Activated naive CD4-positive, alpha-beta T cell treated with anti-CD3 and anti-CD28 coated beads, Interleukin-2, amount 10 ng/mL, durations not matched to agents 7 days and 5 days (primary cell): ENCODE measurements around the gene TMEM198.
A peak's percentile ranks its signal among the peaks of the same experiment; 100 is the strongest.

ENCODE experiments used
- CTCF ChIA-PET: fragments of 350-600 bp; sonication (Branson Sonifier 250); formaldehyde crosslinking; loops from one replicate; lab custom pipeline; 2021; ENCODE audit warnings: antibody characterized with exemption; lab: Charles Lee
- DNase-seq: peaks from one replicate; pipeline ENCODE4 v3.0.0-alpha.2; 2020
- H3K27ac Mint-ChIP-seq: one replicate; pipeline ENCODE4 v1.8.0; 2021; ENCODE audit warnings: mild to moderate bottlenecking, moderate library complexity, mixed read lengths
- H3K27me3 Mint-ChIP-seq: one replicate; pipeline ENCODE4 v1.8.0; 2021; ENCODE audit warnings: mild to moderate bottlenecking, mixed read lengths
- H3K36me3 Mint-ChIP-seq: one replicate; pipeline ENCODE4 v1.8.0; 2021; ENCODE audit warnings: mixed read lengths
- H3K4me1 Mint-ChIP-seq: one replicate; pipeline ENCODE4 v1.8.0; 2021; ENCODE audit warnings: mixed read lengths
- H3K4me3 Mint-ChIP-seq: one replicate; pipeline ENCODE4 v1.8.0; 2021; ENCODE audit warnings: mild to moderate bottlenecking, moderate library complexity, mixed read lengths
- H3K9me3 Mint-ChIP-seq: one replicate; pipeline ENCODE4 v1.8.0; 2021; ENCODE audit warnings: mixed read lengths

Gene TMEM198

DNA sequence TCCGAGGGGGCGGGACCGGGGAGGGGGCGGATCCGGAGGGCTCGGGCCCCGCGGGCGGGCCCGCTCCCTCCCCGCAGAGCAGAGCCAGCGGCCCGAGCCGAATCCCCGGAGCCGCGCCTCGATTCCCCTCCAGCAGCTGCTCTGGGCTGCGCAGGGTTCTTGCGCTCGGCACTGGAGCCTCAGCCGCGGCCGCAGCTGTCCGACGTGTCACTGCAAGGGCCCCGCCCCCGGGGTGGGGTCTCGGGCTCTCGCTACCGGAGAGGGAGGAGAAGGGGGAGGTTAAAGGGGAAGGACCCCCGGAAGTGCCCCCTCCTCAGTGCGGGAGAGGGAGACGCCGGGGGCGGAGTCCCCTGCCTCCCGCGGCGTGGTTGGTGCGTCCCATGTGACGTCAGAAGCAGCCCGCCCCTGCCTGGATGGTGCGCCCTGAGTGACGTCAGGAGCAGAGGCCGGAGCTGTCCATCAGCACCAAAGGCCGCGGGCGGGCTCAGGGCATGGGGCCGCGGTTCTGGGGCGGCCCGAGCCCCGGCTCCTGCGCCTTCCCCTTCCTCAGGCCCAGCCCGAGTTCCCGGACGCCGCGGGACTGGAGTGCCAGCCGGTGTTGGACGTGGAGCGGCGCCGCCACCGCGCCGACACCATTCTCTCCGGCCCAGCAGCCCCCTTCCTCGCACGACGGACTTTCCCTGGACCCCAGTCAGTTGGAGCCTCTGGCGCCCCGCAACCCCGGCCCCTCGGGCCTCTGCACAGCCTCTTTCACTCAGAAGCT is at the start of gene TMEM198, which contains the start of gene CHPF:
Gene TMEM198 (plus strand): TSS at position 433 of the 763 bp plus-strand sequence. CDS start 700 bp downstream, outside the sequence.
Gene CHPF (minus strand): TSS at position 214 of the 763 bp plus-strand sequence. CDS start 271 bp downstream, outside the sequence.
- CTCF ChIA-PET: interaction anchor here (0.8 to 2.4 kb wide), 5 partner anchors 10 to 146 kb away, joined by 3 to 23 read pairs (median 6); no protein-coding TSS in a partner anchor
- Mint-ChIP-seq H3K4me1 (peaks cover 23% of the 10 kb centered on the region), H3K9me3 (no peaks in the 10 kb centered on the region), H3K27ac (peak within 1 kb of the TSS; percentile 86), H3K36me3 (peaks cover 2% of the 10 kb centered on the region), H3K4me3 (peak within 1 kb of the TSS; percentile 77), H3K27me3 (peaks cover 36% of the 10 kb centered on the region)
- peak; percentile 97 for DNase-seq

GRCh38 chr2:219494952-219495530 is 48.8 kb upstream of the TMEM198 start:
- Mint-ChIP-seq H3K27me3 (peaks cover 74% of the 10 kb centered on the region), H3K4me1 (peaks cover 28% of the 10 kb centered on the region), H3K27ac (no peak overlapping the region), H3K9me3 (no peaks in the 10 kb centered on the region), H3K36me3 (peaks cover 5% of the 10 kb centered on the region), H3K4me3 (no peak overlapping the region)
- DNase-seq: no peak
- CTCF ChIA-PET: interaction anchor here (0.8 to 4.7 kb wide), 18 partner anchors 9 to 148 kb away, joined by 3 to 131 read pairs (median 4); partner anchors contain the start of gene ASIC4

- peaks cover 74% of the 10 kb centered on the region for H3K27me3 Mint-ChIP-seq
- no peak overlapping the region for H3K27ac Mint-ChIP-seq
- no peak overlapping the region for H3K4me3 Mint-ChIP-seq
- H3K4me1 Mint-ChIP-seq: peaks cover 34% of the 10 kb centered on the region
- CTCF ChIA-PET: interaction anchor here (0.7 to 4.7 kb wide), 19 partner anchors 9 to 93 kb away, joined by 3 to 131 read pairs (median 5); partner anchors contain the start of gene ASIC4
- peaks cover 5% of the 10 kb centered on the region for H3K36me3 Mint-ChIP-seq
- DNase-seq: peak; percentile 75
- H3K9me3 Mint-ChIP-seq: no peaks in the 10 kb centered on the region
Observed at GRCh38 chr2:219495531-219496122, 48.2 kb upstream of the TMEM198 start.

- Mint-ChIP-seq H3K9me3 (no peaks in the 10 kb centered on the region), H3K27ac (no peak overlapping the region), H3K4me1 (peaks cover 40% of the 10 kb centered on the region), H3K36me3 (peaks cover 5% of the 10 kb centered on the region), H3K4me3 (no peak overlapping the region), H3K27me3 (peaks cover 74% of the 10 kb centered on the region)
- CTCF ChIA-PET: interaction anchor here (0.7 to 4.7 kb wide), 16 partner anchors 10 to 80 kb away, joined by 3 to 131 read pairs (median 5); partner anchors contain the start of gene ASIC4
- DNase-seq: no peak
Observed at GRCh38 chr2:219496247-219496824, 47.5 kb upstream of the TMEM198 start.

DNA sequence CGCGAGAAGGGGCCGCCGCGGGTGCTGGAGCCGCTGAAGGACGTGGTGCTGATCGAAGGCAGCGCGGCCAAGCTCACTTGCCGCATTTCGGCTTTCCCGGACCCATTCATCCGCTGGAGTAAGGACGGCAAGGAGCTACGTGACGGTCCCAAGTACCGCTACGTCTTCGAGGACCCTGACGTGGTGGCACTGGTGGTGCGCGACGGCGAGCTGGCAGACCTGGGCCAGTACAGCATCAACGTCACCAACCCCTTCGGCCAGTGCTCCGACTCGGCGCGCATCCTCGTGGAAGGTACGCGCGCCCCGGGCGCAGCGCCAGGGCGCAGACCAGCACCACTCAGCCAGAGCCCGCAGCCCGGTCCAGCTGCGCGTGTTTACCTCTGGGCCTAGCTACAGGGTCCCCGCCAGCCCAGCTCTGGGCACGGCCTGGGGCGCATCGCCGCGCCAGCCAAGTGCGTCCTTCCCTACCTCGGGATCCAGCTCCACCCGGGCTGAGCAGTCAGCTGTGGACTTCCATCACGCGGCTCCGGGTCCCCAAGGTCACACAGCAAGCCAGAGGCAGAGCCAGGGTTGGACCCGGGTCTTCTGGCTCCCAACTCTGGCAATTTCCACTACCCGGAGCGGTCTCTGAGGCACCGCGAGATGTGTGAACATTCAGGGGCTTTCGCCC is 46.9 kb upstream of the TMEM198 start:
- Mint-ChIP-seq H3K4me1 (peaks cover 41% of the 10 kb centered on the region), H3K9me3 (no peaks in the 10 kb centered on the region), H3K4me3 (peak overlapping the region; percentile 92), H3K27me3 (peaks cover 68% of the 10 kb centered on the region), H3K27ac (no peak overlapping the region), H3K36me3 (peaks cover 5% of the 10 kb centered on the region)
- CTCF ChIA-PET: interaction anchor here (0.8 to 4.7 kb wide), 4 partner anchors 10 to 31 kb away, joined by 3 to 131 read pairs (median 20); no protein-coding TSS in a partner anchor
- peak; percentile 32 for DNase-seq

DNA sequence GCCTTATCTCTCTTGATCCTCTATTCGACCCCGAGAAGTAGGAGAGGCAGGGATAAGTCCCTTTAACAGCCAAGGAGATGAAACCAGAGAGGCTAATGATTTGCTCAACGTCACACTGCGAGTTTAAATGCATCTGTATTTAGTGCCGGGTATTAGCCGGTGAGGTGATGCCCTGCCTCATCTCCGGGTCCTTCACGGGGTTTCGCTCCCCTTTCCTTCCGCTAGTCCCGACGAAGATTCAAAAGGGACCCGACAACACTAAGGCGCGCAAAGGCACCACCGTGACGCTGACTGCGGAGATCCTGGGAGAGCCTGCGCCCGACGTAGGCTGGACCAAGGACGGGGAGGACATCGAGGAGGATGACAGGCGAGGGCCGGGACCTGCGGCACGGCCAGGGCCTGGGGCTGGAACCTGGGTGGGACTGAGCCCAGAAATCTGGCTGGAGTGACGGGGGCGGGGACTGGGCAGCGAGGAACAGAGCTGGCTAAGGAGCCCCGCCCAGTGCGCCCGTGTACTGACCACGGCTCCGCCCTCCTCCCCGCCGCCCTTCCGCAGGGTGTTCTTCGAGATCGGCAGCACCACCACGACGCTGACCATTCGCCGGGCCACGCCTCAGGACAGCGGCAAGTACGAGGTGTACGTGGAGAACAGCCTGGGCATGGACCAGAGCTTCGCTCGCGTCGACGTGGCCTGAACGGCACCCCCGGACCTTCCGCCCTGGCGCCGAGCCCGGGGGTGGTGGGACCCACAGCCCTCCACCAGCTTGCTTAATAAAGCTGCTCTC is 46.1 kb upstream of the TMEM198 start:
- CTCF ChIA-PET: interaction anchor here (0.8 to 4.7 kb wide), 6 partner anchors 12 to 37 kb away, joined by 3 to 131 read pairs (median 6); no protein-coding TSS in a partner anchor
- Mint-ChIP-seq H3K27me3 (peaks cover 61% of the 10 kb centered on the region), H3K27ac (no peak overlapping the region), H3K36me3 (peaks cover 6% of the 10 kb centered on the region), H3K9me3 (no peaks in the 10 kb centered on the region), H3K4me1 (peaks cover 41% of the 10 kb centered on the region), H3K4me3 (peak overlapping the region; percentile 92)
- DNase-seq: peak; percentile 65

- Mint-ChIP-seq H3K4me1 (peaks cover 41% of the 10 kb centered on the region), H3K36me3 (peaks cover 8% of the 10 kb centered on the region), H3K9me3 (no peaks in the 10 kb centered on the region), H3K4me3 (peak within 1 kb of the TSS; percentile 92), H3K27ac (peak within 1 kb of the TSS; percentile 73), H3K27me3 (peaks cover 53% of the 10 kb centered on the region)
- CTCF ChIA-PET: interaction anchor here (0.8 to 3.6 kb wide), 9 partner anchors 11 to 517 kb away, joined by 3 to 24 read pairs (median 4); no protein-coding TSS in a partner anchor
- peak; percentile 98 for DNase-seq
Observed at GRCh38 chr2:219498280-219499057, 45.4 kb upstream of the TMEM198 start, which contains the start of gene GMPPA. Gene GMPPA (plus strand): TSS chr2:219498891. CDS start chr2:219499976, 1,085 bp downstream.

DNA sequence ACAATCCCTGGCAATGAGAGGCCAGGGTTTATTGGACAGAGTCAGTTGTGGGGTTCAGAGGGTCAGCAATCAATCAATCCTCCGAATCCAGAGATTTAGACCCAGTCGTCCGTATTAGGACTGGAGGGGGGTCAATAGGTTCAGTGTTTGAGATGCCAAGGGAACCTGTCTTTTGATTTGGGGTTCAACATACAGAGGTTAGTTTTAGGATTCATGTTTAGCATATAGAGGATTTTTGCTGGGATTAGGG is 44.8 kb upstream of the TMEM198 start:
- Mint-ChIP-seq H3K36me3 (peaks cover 11% of the 10 kb centered on the region), H3K4me3 (peak overlapping the region; percentile 92), H3K9me3 (no peaks in the 10 kb centered on the region), H3K27me3 (peaks cover 48% of the 10 kb centered on the region), H3K27ac (peak overlapping the region; percentile 73), H3K4me1 (peaks cover 41% of the 10 kb centered on the region)
- no peak for DNase-seq
- CTCF ChIA-PET: interaction anchor here (1.2 to 3.6 kb wide), 8 partner anchors 10 to 517 kb away, joined by 3 to 24 read pairs (median 4); no protein-coding TSS in a partner anchor

GRCh38 chr2:219499555-219499954 is 44.3 kb upstream of the TMEM198 start:
- CTCF ChIA-PET: interaction anchor here (0.7 to 3.6 kb wide), 10 partner anchors 11 to 518 kb away, joined by 3 to 24 read pairs (median 4); no protein-coding TSS in a partner anchor
- Mint-ChIP-seq H3K4me1 (peaks cover 41% of the 10 kb centered on the region), H3K27ac (no peak overlapping the region), H3K36me3 (peaks cover 11% of the 10 kb centered on the region), H3K4me3 (peak overlapping the region; percentile 92), H3K9me3 (no peaks in the 10 kb centered on the region), H3K27me3 (peaks cover 42% of the 10 kb centered on the region)
- DNase-seq: no peak

DNA sequence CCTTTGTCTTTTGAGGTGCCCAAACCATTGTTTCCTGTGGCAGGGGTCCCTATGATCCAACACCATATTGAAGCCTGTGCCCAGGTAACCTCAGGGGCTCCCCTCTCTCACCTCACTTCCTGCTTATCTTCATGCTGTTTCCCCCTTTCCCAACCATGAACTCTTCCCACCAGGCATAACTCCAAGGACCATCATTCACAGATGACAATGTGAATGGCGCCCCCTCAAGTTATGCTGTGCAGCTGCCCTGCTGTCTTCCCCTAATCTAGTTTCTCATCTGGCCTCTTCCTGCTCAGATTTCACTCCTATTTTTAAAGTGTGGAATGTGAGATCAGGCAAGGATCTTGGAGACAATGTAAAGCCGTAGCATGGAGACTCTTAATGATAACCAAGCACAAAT is 43.7 kb upstream of the TMEM198 start:
- Mint-ChIP-seq H3K36me3 (peaks cover 11% of the 10 kb centered on the region), H3K9me3 (no peaks in the 10 kb centered on the region), H3K27ac (no peak overlapping the region), H3K27me3 (peaks cover 36% of the 10 kb centered on the region), H3K4me3 (peak overlapping the region; percentile 92), H3K4me1 (peaks cover 41% of the 10 kb centered on the region)
- DNase-seq: no peak
- CTCF ChIA-PET: interaction anchor here (0.7 to 3.6 kb wide), 6 partner anchors 10 to 98 kb away, joined by 3 to 24 read pairs (median 6); no protein-coding TSS in a partner anchor

GRCh38 chr2:219501849-219502248 is 42.0 kb upstream of the TMEM198 start:
- Mint-ChIP-seq H3K4me3 (no peak overlapping the region), H3K36me3 (peaks cover 13% of the 10 kb centered on the region), H3K4me1 (peaks cover 36% of the 10 kb centered on the region), H3K27me3 (peaks cover 19% of the 10 kb centered on the region), H3K27ac (no peak overlapping the region), H3K9me3 (no peaks in the 10 kb centered on the region)
- CTCF ChIA-PET: interaction anchor here (3.4 kb wide), 1 partner anchor 8 kb away, joined by 19 read pairs; no protein-coding TSS in a partner anchor
- DNase-seq: no peak

DNA sequence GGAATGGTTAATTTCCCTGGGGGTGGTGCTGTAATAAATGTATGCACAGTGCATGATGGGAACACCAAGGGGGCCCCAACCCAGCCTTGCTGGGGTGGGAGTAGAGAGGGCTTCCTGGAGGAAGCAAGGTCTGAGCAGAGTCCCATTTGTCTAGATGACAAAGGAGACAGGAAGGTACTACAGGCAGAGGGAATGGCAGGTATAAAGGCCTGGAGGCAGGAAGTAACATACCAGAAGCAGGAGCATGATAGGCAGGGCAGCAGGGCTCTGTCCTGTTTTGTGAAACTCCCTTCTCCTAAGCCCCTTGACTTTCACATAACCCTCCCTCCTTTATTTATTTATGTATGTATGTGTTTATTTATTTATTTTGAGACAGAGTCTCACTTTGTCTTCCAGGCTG is 41.2 kb upstream of the TMEM198 start:
- DNase-seq: no peak
- CTCF ChIA-PET: interaction anchor here (3.4 kb wide), 1 partner anchor 8 kb away, joined by 19 read pairs; no protein-coding TSS in a partner anchor
- Mint-ChIP-seq H3K36me3 (peaks cover 13% of the 10 kb centered on the region), H3K4me1 (peaks cover 31% of the 10 kb centered on the region), H3K4me3 (no peak overlapping the region), H3K27me3 (peaks cover 12% of the 10 kb centered on the region), H3K9me3 (no peaks in the 10 kb centered on the region), H3K27ac (no peak overlapping the region)
